Progenitor cell of endocrine pancreas (in vitro differentiated cells): ENCODE data around the gene MAP3K5. TPM values are rescaled to one million over a fixed set of nuclear protein-coding genes. Genes with fewer than 3 reads are reported as not detected.

ENCODE experiments used
- DNase-seq: peaks from one replicate; pipeline ENCODE4 v3.0.0; 2021; ENCODE audit warnings: low spot score; ENCODE audit not compliant: unreplicated experiment
- H3K27ac Mint-ChIP-seq: 2 replicates; pipeline ENCODE4 v1.8.0; 2021; ENCODE audit warnings: mild to moderate bottlenecking, moderate library complexity, mixed read lengths
- H3K27me3 Mint-ChIP-seq: 2 replicates; pipeline ENCODE4 v1.8.0; 2021; ENCODE audit warnings: mixed read lengths
- H3K36me3 Mint-ChIP-seq: 2 replicates; pipeline ENCODE4 v1.8.0; 2022; ENCODE audit warnings: mixed read lengths; ENCODE audit not compliant: insufficient read depth
- H3K4me1 Mint-ChIP-seq: 2 replicates; pipeline ENCODE4 v1.8.0; 2021; ENCODE audit warnings: low read depth, mixed read lengths
- H3K4me3 Mint-ChIP-seq: 2 replicates; pipeline ENCODE4 v1.8.0; 2021; ENCODE audit warnings: low read depth, mild to moderate bottlenecking, moderate library complexity, mixed read lengths
- H3K9me3 Mint-ChIP-seq: 2 replicates; pipeline ENCODE4 v1.8.0; 2021; ENCODE audit warnings: low read depth, mixed read lengths
- CTCF ChIP-seq: fragments of 200-600 bp; sonication (generic); IDR thresholded peaks from one replicate; pipeline ENCODE4 v1.5.0; 2021; ENCODE audit warnings: antibody characterized with exemption, mild to moderate bottlenecking; ENCODE audit not compliant: unreplicated experiment
- long read RNA-seq: library from polyadenylated mRNA; unstranded; transcript quantifications from one replicate; pipeline ENCODE4 v2.0.0, GENCODE V29; 2020
- total RNA-seq: library from RNA; stranded (reverse); gene quantifications from 2 replicates; pipeline ENCODE4 v1.2.1, GENCODE V29; 2021

Gene MAP3K5
- total RNA-seq, result 0.91 and 1.1 TPM in 2 replicates
- long read RNA-seq, result 0 reads

- H3K27me3 Mint-ChIP-seq, result peaks cover 55% of the 10 kb centered on the region
- H3K27ac Mint-ChIP-seq, result peak within 1 kb of the TSS; percentile 84
- peak within 1 kb of the TSS; percentile 87 for H3K4me3 Mint-ChIP-seq
These were observed at the start of gene MAP3K5 for GRCh38 chr6:136792410-136793262. Gene MAP3K5, minus strand, starts transcription at chr6:136792477. Its CDS starts 320 bp downstream, at chr6:136792157.

DNA sequence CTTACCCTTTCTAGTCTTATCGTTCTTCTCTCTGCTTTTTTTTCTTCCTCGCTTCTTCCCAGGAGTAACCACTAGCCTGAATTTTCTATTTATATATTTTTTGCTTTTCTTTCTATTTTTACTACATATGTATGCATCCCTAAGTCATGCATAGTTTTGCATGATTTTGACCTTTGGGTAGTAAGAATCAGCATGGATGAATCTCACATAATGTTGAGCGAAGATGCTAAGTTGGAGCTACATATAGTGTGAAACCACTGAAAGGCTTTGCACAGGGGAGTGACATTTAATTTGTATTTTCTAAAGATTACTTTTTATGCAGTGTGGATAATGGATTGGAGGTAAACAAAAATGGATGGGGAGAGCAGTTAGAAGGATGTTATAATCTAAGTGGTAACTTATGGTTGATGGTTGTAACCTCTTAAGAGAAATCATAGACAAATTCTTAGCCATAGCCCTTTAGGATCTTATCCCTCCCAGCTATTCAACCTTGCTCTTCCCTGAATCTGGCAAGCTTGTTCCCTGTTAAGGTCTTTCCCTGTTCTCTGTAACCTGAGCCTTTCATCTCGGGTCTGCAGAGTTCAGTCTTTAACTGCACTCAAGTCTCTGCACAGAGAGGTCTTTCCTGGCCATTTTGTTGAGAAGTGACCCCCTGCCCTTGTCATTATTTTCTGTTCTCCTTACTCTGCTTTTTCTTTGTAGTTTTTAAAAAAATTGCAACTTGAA, 48.2 kb upstream of the MAP3K5 start:
- DNase-seq, result no peak
- no peak overlapping the region for H3K27ac Mint-ChIP-seq
- H3K4me1 Mint-ChIP-seq, result peaks cover 3% of the 10 kb centered on the region
- no peaks in the 10 kb centered on the region for H3K9me3 Mint-ChIP-seq
- H3K4me3 Mint-ChIP-seq, result no peak overlapping the region
- TF ChIP-seq CTCF, result no peak
- no peaks in the 10 kb centered on the region for H3K27me3 Mint-ChIP-seq
- peaks cover 2% of the 10 kb centered on the region for H3K36me3 Mint-ChIP-seq

More at GRCh38 chr6:136792410-136793262, at the start of gene MAP3K5:
- TF ChIP-seq CTCF, result peak; percentile 67
- H3K36me3 Mint-ChIP-seq, result peaks cover 1% of the 10 kb centered on the region
- H3K4me1 Mint-ChIP-seq, result peaks cover 9% of the 10 kb centered on the region
- peak; percentile 79 for DNase-seq
- H3K9me3 Mint-ChIP-seq, result peaks cover 3% of the 10 kb centered on the region

DNA sequence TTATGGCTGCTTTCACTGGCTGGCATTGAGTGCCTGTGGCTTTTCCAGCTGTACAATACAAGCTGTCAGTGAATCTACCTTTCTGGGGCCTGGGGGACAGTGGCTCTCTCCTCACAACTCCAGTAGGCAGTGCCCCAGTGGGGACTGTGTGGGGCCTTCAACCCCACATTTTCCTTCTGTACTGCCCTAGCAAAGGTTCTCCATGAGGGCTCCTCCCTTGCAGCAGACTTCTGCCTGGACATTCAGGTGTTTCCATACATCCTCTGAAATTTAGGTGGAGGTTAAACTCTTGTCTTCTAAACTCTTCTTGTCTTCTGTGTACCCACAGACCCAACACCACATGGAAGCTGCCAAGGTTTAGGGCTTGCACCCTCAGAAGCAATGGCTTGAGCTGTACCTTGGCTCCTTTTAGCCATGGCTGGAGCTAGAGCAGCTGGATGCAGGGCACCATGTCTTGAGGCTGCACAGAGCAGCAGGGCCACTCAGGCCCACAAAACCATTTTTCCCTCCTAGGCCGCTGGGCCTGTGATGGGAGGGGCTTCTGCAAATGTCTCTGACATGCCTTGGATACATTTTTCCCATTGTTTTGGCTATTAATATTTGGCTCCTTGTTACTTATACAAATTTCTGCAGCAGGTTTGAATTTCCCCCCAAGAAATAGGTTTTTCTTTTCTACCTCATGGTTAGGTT, 39.7 kb upstream of the MAP3K5 start:
- H3K27me3 Mint-ChIP-seq, result no peaks in the 10 kb centered on the region
- no peaks in the 10 kb centered on the region for H3K4me1 Mint-ChIP-seq
- no peak overlapping the region for H3K4me3 Mint-ChIP-seq
- no peak for DNase-seq
- H3K27ac Mint-ChIP-seq, result no peak overlapping the region
- H3K9me3 Mint-ChIP-seq, result peaks cover 23% of the 10 kb centered on the region
- peaks cover 58% of the 10 kb centered on the region for H3K36me3 Mint-ChIP-seq
- no peak for TF ChIP-seq CTCF

DNA sequence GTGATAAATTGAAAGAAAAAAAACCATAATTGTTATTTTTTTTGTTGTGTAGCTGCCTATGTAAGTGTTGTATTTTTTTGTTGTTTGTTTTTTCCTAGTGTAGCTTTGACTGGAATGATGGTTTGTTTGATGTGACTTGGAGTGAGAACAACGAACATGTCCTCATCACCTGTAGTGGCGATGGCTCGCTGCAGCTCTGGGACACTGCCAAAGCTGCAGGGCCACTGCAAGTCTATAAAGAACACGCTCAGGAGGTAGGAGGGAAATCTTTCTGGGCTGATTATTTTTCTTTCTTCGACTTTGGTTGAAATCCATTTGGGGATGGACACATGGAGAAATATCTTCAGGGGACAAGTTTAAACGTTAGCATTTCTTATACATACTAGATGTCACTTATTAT, 33.9 kb upstream of the MAP3K5 start:
- no peak for TF ChIP-seq CTCF
- H3K4me1 Mint-ChIP-seq, result peaks cover 3% of the 10 kb centered on the region
- peaks cover 8% of the 10 kb centered on the region for H3K9me3 Mint-ChIP-seq
- H3K36me3 Mint-ChIP-seq, result peaks cover 47% of the 10 kb centered on the region
- no peak for DNase-seq
- peak overlapping the region; percentile 31 for H3K27ac Mint-ChIP-seq
- H3K4me3 Mint-ChIP-seq, result no peak overlapping the region
- no peaks in the 10 kb centered on the region for H3K27me3 Mint-ChIP-seq

DNA sequence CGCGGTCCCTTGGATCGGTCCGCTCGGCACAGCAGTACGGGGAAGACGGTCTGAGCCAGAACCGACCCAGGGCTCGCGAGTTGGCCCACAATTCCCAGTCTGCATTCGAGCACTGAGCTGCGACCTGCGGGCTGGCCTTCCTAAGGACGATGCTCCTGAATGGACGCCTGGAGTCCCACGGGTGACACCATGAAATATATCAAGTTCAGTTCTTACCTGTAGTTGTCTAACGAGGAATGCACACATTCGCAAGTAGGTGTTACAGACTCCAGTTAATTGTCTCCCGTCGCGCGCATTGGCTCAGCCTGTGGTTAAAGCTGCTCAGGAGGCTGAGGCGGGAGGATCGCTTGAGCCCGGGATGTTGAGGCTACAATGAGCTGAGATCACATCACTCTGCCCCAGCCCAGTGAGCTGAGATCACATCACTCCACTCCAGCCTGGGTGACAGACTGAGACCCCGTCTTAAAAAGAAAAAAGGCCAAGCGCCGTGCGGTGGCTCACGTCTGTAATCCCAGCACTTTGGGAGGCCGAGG, 30.9 kb upstream of the MAP3K5 start:
- Mint-ChIP-seq H3K4me1 (peaks cover 3% of the 10 kb centered on the region), H3K4me3 (peak overlapping the region; percentile 87), H3K9me3 (no peaks in the 10 kb centered on the region), H3K36me3 (peaks cover 22% of the 10 kb centered on the region), H3K27me3 (peaks cover 7% of the 10 kb centered on the region), H3K27ac (peak overlapping the region; percentile 94)
- DNase-seq, result no peak
- TF ChIP-seq CTCF, result no peak
